ENCODE measurements around the gene CLK3.

GRCh38 chr15:74624020-74624602, 8.5 kb downstream of the CLK3 start:
- TF ChIP-seq CTCF (IDR thresholded peaks at IDR 0.05) (no peak), REST (IDR thresholded peaks at IDR 0.05; ENCODE audit: low read depth, low read length) (no peak), GATA2 (CRISPR knock-in tag; IDR thresholded peaks at IDR 0.05) (no peak), JUND (IDR thresholded peaks at IDR 0.05) (no peak), POLR2AphosphoS5 (IDR thresholded peaks at IDR 0.05; ENCODE audit: low read depth, low read length) (0 out of 2 replicates have a peak, but pooled peaks have one; percentile 26), RCOR1 (IDR thresholded peaks at IDR 0.05; ENCODE audit: low read length) (no peak), GABPA (IDR thresholded peaks at IDR 0.05; ENCODE audit: low read depth) (no peak), MEF2A (IDR thresholded peaks at IDR 0.05; ENCODE audit: borderline replicate concordance, low read depth) (no peak), NRF1 (IDR thresholded peaks at IDR 0.05; ENCODE audit: low read depth, low read length) (no peak), EZH2phosphoT487 (IDR thresholded peaks at IDR 0.05; ENCODE audit: borderline replicate concordance, low read depth) (no peak), SIN3A (IDR thresholded peaks at IDR 0.05; ENCODE audit: borderline replicate concordance, low read depth, low read length) (no peak)

All from SK-N-SH (cell line).